ENCODE measurements around the gene SCUBE2. TPM values are rescaled to one million over a fixed set of nuclear protein-coding genes. Genes with fewer than 3 reads are reported as not detected.

SCUBE2 gene
- total and polyA plus RNA-seq, 3 experiments from 2014 or later: 0.47 TPM; not detected in 2

DNA sequence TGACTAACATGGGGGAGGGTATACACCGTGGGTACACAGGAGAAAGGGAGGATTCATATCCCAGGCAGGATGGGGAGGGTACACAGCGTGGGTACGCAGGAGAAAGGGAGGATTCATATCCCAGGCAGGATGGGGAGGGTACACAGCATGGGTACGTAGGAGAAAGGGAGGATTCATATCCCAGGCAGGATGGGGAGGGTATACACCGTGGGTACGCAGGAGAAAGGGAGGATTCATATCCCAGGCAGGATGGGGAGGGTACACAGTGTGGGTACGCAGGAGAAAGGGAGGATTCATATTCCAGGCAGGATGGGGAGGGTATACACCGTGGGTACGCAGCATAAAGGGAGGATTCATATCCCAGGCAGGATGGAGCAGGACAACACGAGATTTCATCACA is 51.0 kb downstream of the SCUBE2 start:
- Histone ChIP-seq H3K4me1 (ENCODE audit: insufficient read depth, low read length) (no peaks in the 10 kb centered on the region), H3K9me3 (ENCODE audit: low read length) (no peaks in the 10 kb centered on the region), H3K27me3 (ENCODE audit: insufficient read depth, low read length, poor library complexity, severe bottlenecking) (no peaks in the 10 kb centered on the region), H3K36me3 (ENCODE audit: insufficient read depth, low read length) (no peaks in the 10 kb centered on the region), H3K27ac (ENCODE audit: low read depth, low read length) (no peak overlapping the region), H3K4me3 (ENCODE audit: low read length) (no peak overlapping the region)
- DNase-seq: no peak
- H3K27me3 Mint-ChIP-seq: peaks cover 0 to 9% of the 10 kb centered on the region in 2 donors
- no peaks in the 10 kb centered on the region for H3K36me3 Mint-ChIP-seq
- H3K4me1 Mint-ChIP-seq: no peaks in the 10 kb centered on the region
- H3K9me3 Mint-ChIP-seq: no peaks in the 10 kb centered on the region
- no peak overlapping the region for H3K27ac Mint-ChIP-seq
- no peak overlapping the region for H3K4me3 Mint-ChIP-seq
- ChIA-PET CTCF (no interaction called here), POLR2A (no interaction called here)

DNA sequence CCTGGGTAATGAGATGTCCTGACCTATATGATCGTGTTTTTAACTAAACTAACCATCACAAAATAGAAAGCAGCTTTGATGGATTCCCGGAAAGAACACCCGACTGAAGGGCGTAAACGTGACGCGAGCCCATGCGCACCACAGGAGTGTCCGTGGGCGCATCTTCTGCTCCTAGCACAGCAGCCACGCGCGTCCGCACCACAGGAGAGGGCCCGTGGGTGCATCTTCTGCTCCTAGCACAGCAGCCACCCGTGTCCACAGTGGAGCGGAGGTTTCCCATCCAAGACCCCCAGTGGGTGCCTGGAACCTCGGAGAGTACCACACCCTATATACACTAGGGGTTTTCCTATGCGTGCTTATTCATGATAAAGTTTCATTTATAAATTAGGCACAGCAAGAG is 51.5 kb downstream of the SCUBE2 start:
- ChIA-PET POLR2A (no interaction called here), CTCF (no interaction called here)
- Mint-ChIP-seq H3K4me1 (no peaks in the 10 kb centered on the region), H3K36me3 (no peaks in the 10 kb centered on the region), H3K27me3 (peaks cover 0 to 9% of the 10 kb centered on the region in 2 donors), H3K27ac (no peak overlapping the region), H3K9me3 (no peaks in the 10 kb centered on the region), H3K4me3 (no peak overlapping the region)
- Histone ChIP-seq H3K4me3 (ENCODE audit: low read length) (no peak overlapping the region), H3K4me1 (ENCODE audit: insufficient read depth, low read length) (no peaks in the 10 kb centered on the region), H3K9me3 (ENCODE audit: low read length) (no peaks in the 10 kb centered on the region), H3K27ac (ENCODE audit: low read depth, low read length) (no peak overlapping the region), H3K36me3 (ENCODE audit: insufficient read depth, low read length) (no peaks in the 10 kb centered on the region), H3K27me3 (ENCODE audit: insufficient read depth, low read length, poor library complexity, severe bottlenecking) (no peaks in the 10 kb centered on the region)
- no peak for DNase-seq

DNA sequence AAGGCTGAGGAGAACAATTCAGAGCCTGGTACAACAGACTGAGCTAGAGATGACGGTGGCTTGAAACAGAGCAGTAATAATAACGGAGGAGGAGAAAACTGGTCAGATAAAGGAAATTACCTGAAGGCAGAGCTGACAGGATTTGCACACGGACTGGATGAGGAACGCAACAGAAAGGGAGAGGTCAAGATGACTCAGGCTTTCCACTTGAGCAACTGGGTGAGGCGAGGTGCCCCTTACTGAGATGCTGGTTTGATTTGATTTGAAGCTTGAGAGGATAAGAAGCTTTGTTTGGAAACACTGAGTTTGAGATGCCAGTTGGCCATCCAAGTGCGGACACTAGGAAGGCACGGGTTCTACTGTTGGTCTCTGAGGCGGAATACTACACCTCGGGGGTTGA is 52.2 kb downstream of the SCUBE2 start:
- ChIA-PET CTCF (no interaction called here), POLR2A (no interaction called here)
- Histone ChIP-seq H3K4me1 (ENCODE audit: insufficient read depth, low read length) (no peaks in the 10 kb centered on the region), H3K36me3 (ENCODE audit: insufficient read depth, low read length) (no peaks in the 10 kb centered on the region), H3K9me3 (ENCODE audit: low read length) (no peaks in the 10 kb centered on the region), H3K4me3 (ENCODE audit: low read length) (no peak overlapping the region), H3K27me3 (ENCODE audit: insufficient read depth, low read length, poor library complexity, severe bottlenecking) (no peaks in the 10 kb centered on the region), H3K27ac (ENCODE audit: low read depth, low read length) (no peak overlapping the region)
- peaks cover 0 to 9% of the 10 kb centered on the region in 2 donors for H3K27me3 Mint-ChIP-seq
- H3K9me3 Mint-ChIP-seq: no peaks in the 10 kb centered on the region
- no peak overlapping the region for H3K27ac Mint-ChIP-seq
- no peak overlapping the region for H3K4me3 Mint-ChIP-seq
- no peaks in the 10 kb centered on the region for H3K36me3 Mint-ChIP-seq
- H3K4me1 Mint-ChIP-seq: no peaks in the 10 kb centered on the region
- no peak for DNase-seq

GRCh38 chr11:9038541-9038940 is 52.9 kb downstream of the SCUBE2 start:
- no peak for DNase-seq
- POLR2A ChIA-PET: no interaction called here
- no peak overlapping the region for H3K4me3 Mint-ChIP-seq
- Histone ChIP-seq H3K4me1 (ENCODE audit: insufficient read depth, low read length) (no peaks in the 10 kb centered on the region), H3K27ac (ENCODE audit: low read depth, low read length) (no peak overlapping the region), H3K9me3 (ENCODE audit: low read length) (no peaks in the 10 kb centered on the region), H3K4me3 (ENCODE audit: low read length) (no peak overlapping the region), H3K36me3 (ENCODE audit: insufficient read depth, low read length) (no peaks in the 10 kb centered on the region), H3K27me3 (ENCODE audit: insufficient read depth, low read length, poor library complexity, severe bottlenecking) (no peaks in the 10 kb centered on the region)
- H3K9me3 Mint-ChIP-seq: no peaks in the 10 kb centered on the region
- CTCF ChIA-PET: no interaction called here
- H3K4me1 Mint-ChIP-seq: no peaks in the 10 kb centered on the region
- peaks cover 0 to 9% of the 10 kb centered on the region in 2 donors for H3K27me3 Mint-ChIP-seq
- no peaks in the 10 kb centered on the region for H3K36me3 Mint-ChIP-seq
- no peak overlapping the region for H3K27ac Mint-ChIP-seq

- no peaks in the 10 kb centered on the region for H3K36me3 ChIP-seq (ENCODE audit: insufficient read depth, low read length)
- no peaks in the 10 kb centered on the region for H3K4me1 Mint-ChIP-seq
- H3K9me3 Mint-ChIP-seq: peaks cover 0 to 2% (median 0%) of the 10 kb centered on the region in 5 donors
- no peaks in the 10 kb centered on the region for H3K9me3 ChIP-seq (ENCODE audit: low read length)
- no peaks in the 10 kb centered on the region for H3K4me1 ChIP-seq (ENCODE audit: insufficient read depth, low read length)
- POLR2A ChIA-PET: no interaction called here
- H3K27ac ChIP-seq (ENCODE audit: low read depth, low read length): no peak overlapping the region
- no peaks in the 10 kb centered on the region for H3K36me3 Mint-ChIP-seq
- H3K27ac Mint-ChIP-seq: no peak overlapping the region
- no peak overlapping the region for H3K4me3 Mint-ChIP-seq
- DNase-seq: no peak
- H3K4me3 ChIP-seq (ENCODE audit: low read length): no peak overlapping the region
- peaks cover 0 to 9% of the 10 kb centered on the region in 2 donors for H3K27me3 Mint-ChIP-seq
- H3K27me3 ChIP-seq (ENCODE audit: insufficient read depth, low read length, poor library complexity, severe bottlenecking): no peaks in the 10 kb centered on the region
- CTCF ChIA-PET: interaction anchor here (1.3 kb wide), 1 partner anchor 23 kb away, joined by 4 read pairs; no protein-coding TSS in a partner anchor
These were observed 53.4 kb downstream of the SCUBE2 start for GRCh38 chr11:9037963-9038362.

DNA sequence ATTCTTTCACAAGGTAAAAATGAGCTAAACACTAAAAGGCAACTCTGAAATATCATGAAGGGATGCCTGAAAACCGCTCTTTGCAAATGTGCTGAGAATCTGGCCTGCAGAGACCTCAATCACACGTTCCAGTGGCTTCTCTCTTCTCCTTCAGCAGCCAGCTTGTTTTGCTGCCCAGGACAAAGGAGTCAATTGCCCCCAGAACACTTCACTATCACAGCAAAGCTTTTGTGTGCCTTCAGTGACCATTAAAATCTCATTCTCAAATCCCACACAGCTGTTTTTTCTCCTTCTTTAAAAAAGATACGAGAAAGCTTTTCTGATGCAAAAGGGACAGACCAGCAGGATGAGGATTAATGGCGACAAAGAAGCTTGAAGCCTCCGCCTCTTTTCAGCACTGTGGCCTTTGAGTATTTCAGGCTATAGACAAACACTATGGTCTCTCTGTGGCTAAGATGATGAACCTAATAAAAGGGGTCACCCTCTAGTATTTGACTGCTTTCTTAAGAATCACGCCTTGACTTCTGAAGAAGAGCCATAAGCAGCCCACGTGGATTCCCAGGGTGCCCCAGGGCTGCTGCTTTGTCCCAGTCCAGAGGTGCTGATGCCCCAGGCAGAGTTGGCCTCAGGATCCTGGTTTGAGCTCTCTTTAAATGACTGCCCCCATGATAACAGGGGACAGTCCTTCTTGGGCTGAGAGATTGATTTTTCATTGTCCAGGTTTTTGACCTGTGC is 54.2 kb downstream of the SCUBE2 start:
- H3K36me3 ChIP-seq (ENCODE audit: insufficient read depth, low read length): no peaks in the 10 kb centered on the region
- no peaks in the 10 kb centered on the region for H3K27me3 ChIP-seq (ENCODE audit: insufficient read depth, low read length, poor library complexity, severe bottlenecking)
- ChIA-PET POLR2A (no interaction called here), CTCF (interaction anchor here (1.3 kb wide), 1 partner anchor 23 kb away, joined by 4 read pairs; no protein-coding TSS in a partner anchor)
- no peaks in the 10 kb centered on the region for H3K36me3 Mint-ChIP-seq
- H3K4me1 Mint-ChIP-seq: no peaks in the 10 kb centered on the region
- peaks cover 0 to 9% of the 10 kb centered on the region in 2 donors for H3K27me3 Mint-ChIP-seq
- H3K9me3 ChIP-seq (ENCODE audit: low read length): no peaks in the 10 kb centered on the region
- no peak overlapping the region for H3K27ac Mint-ChIP-seq
- H3K4me3 Mint-ChIP-seq: no peak overlapping the region
- H3K4me3 ChIP-seq (ENCODE audit: low read length): no peak overlapping the region
- H3K27ac ChIP-seq (ENCODE audit: low read depth, low read length): no peak overlapping the region
- H3K9me3 Mint-ChIP-seq: peaks cover 0 to 2% (median 0%) of the 10 kb centered on the region in 5 donors
- H3K4me1 ChIP-seq (ENCODE audit: insufficient read depth, low read length): no peaks in the 10 kb centered on the region
- DNase-seq: no peak

DNA sequence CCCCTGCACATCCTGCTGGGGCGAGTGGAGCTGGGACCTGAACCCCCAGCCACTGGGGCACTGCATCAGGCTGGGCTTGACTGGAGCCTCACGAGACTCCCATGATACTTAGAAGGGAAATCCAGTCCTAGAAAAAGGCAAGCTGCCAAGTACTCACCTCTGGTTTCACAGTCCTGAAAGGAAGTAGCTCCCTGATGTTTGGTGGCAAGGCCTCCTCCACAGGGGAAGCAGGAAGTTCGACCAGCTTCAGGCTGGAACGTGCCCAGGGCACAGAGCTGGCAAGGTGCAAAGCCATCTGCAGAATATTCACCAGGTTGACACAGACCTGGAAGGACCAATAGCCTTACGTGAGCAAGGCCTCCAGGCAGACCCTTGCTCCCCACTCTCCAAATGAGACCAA is 60.8 kb downstream of the SCUBE2 start:
- H3K4me1 ChIP-seq (ENCODE audit: insufficient read depth, low read length): no peaks in the 10 kb centered on the region
- no peaks in the 10 kb centered on the region for H3K9me3 ChIP-seq (ENCODE audit: low read length)
- peaks cover 0 to 2% (median 0%) of the 10 kb centered on the region in 5 donors for H3K9me3 Mint-ChIP-seq
- ChIA-PET POLR2A (no interaction called here), CTCF (interaction anchor here (1.1 to 1.7 kb wide), 3 partner anchors 13 to 476 kb away, joined by 4 read pairs; no protein-coding TSS in a partner anchor)
- no peaks in the 10 kb centered on the region for H3K36me3 Mint-ChIP-seq
- DNase-seq: no peak
- H3K27ac ChIP-seq (ENCODE audit: low read depth, low read length): no peak overlapping the region
- no peaks in the 10 kb centered on the region for H3K27me3 ChIP-seq (ENCODE audit: insufficient read depth, low read length, poor library complexity, severe bottlenecking)
- H3K4me3 Mint-ChIP-seq: no peak overlapping the region
- no peak overlapping the region for H3K27ac Mint-ChIP-seq
- H3K36me3 ChIP-seq (ENCODE audit: insufficient read depth, low read length): no peaks in the 10 kb centered on the region
- no peak overlapping the region for H3K4me3 ChIP-seq (ENCODE audit: low read length)
- peaks cover under 1 to 2% of the 10 kb centered on the region in 2 donors for H3K27me3 Mint-ChIP-seq
- no peaks in the 10 kb centered on the region for H3K4me1 Mint-ChIP-seq

DNA sequence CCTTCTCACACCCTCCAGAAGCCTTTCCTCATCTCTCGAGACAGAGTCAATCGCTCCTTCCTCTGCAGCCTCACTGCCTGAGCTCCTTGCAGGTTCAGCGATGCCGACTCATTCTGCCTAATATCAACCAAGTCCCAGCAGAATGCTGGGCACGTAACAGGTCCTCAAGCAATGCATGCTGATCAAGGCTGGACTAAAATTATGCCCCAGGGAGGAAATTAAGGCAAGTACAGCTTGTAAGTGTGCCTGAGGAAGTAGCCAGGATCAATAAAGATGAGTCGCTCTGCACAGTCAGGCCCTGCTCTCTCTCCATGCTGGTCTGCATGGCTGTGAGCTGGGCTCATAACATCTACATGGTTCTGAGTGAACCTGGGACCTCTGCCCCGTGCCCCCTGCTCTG is 62.0 kb downstream of the SCUBE2 start:
- H3K27ac Mint-ChIP-seq: no peak overlapping the region
- POLR2A ChIA-PET: no interaction called here
- H3K4me1 Mint-ChIP-seq: no peaks in the 10 kb centered on the region
- H3K36me3 ChIP-seq (ENCODE audit: insufficient read depth, low read length): no peaks in the 10 kb centered on the region
- no peak overlapping the region for H3K27ac ChIP-seq (ENCODE audit: low read depth, low read length)
- H3K4me1 ChIP-seq (ENCODE audit: insufficient read depth, low read length): no peaks in the 10 kb centered on the region
- CTCF ChIA-PET: interaction anchor here (1.5 kb wide), 1 partner anchor 14 kb away, joined by 4 read pairs; no protein-coding TSS in a partner anchor
- no peaks in the 10 kb centered on the region for H3K36me3 Mint-ChIP-seq
- peaks cover 2 to 4% of the 10 kb centered on the region in 2 donors for H3K27me3 Mint-ChIP-seq
- no peaks in the 10 kb centered on the region for H3K27me3 ChIP-seq (ENCODE audit: insufficient read depth, low read length, poor library complexity, severe bottlenecking)
- no peak overlapping the region for H3K4me3 Mint-ChIP-seq
- no peak for DNase-seq
- H3K4me3 ChIP-seq (ENCODE audit: low read length): no peak overlapping the region
- H3K9me3 Mint-ChIP-seq: peaks cover 0 to 2% (median 0%) of the 10 kb centered on the region in 5 donors
- H3K9me3 ChIP-seq (ENCODE audit: low read length): no peaks in the 10 kb centered on the region

Data from CD8-positive, alpha-beta memory T cell (primary cell).